ENCODE data around the gene CHD2.
A peak's percentile ranks its signal among the peaks of the same experiment; 100 is the strongest.

The CHD2 gene

DNA sequence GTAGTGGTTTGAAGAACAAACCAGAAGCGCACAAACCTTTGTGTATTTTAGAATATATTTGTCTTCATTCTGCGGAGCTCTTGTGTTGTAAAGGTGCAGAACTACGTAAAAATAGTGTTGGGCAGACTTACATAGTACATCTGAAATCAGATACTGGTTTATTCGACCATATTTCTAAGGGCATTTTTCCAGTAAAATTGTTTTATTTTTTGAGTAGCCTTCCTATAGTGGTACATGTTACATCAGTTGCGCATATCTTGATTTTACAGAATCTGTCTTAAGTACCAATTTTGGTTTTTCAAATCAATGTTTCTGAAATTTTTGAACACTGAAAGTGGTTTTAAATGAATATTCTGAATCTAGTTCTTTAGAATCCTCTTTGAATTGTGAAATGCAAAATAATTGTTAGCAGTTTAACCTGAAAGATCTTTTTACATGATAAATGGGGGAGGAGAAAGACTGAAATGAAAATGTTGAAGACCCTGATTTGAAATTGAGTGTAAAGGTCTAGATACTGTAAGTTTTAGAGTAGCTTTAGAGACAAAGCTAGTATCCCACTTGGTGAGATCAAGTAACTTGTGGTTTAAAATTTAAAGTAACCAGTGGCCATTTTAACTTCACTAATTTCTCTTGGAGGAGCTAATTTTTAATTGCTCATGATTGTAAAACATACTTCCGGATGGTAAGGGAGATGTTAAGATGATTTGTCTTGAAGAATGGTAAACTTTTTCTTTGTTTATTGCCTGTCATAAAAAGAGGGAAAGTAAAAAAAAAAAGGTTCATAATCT, 15.5 kb upstream of the CHD2 start:
- DNase-seq (ENCODE audit: extremely low read depth in 1 of 2, low read depth in 1 of 2), result no peak

GRCh38 chr15:92885224-92886041, 14.7 kb upstream of the CHD2 start:
- DNase-seq (ENCODE audit: extremely low read depth in 1 of 2, low read depth in 1 of 2), result no peak

- no peak for DNase-seq (ENCODE audit: extremely low read depth in 1 of 2, low read depth in 1 of 2)
These were observed 14.0 kb upstream of the CHD2 start for GRCh38 chr15:92886042-92886537.

- DNase-seq (ENCODE audit: extremely low read depth in 1 of 2, low read depth in 1 of 2), result no peak
These were observed 13.3 kb upstream of the CHD2 start for GRCh38 chr15:92886815-92887214.

- no peak for DNase-seq (ENCODE audit: extremely low read depth in 1 of 2, low read depth in 1 of 2)
These were observed 12.3 kb upstream of the CHD2 start for GRCh38 chr15:92887869-92888268.

GRCh38 chr15:92889390-92890107, 10.6 kb upstream of the CHD2 start:
- no peak for DNase-seq (ENCODE audit: extremely low read depth in 1 of 2, low read depth in 1 of 2)

GRCh38 chr15:92891533-92892200, 8.5 kb upstream of the CHD2 start:
- no peak for DNase-seq (ENCODE audit: extremely low read depth in 1 of 2, low read depth in 1 of 2)

GRCh38 chr15:92892201-92892555, 7.9 kb upstream of the CHD2 start:
- no peak for DNase-seq (ENCODE audit: extremely low read depth in 1 of 2, low read depth in 1 of 2)

GRCh38 chr15:92893200-92893599, 6.9 kb upstream of the CHD2 start:
- no peak for DNase-seq (ENCODE audit: extremely low read depth in 1 of 2, low read depth in 1 of 2)

DNA sequence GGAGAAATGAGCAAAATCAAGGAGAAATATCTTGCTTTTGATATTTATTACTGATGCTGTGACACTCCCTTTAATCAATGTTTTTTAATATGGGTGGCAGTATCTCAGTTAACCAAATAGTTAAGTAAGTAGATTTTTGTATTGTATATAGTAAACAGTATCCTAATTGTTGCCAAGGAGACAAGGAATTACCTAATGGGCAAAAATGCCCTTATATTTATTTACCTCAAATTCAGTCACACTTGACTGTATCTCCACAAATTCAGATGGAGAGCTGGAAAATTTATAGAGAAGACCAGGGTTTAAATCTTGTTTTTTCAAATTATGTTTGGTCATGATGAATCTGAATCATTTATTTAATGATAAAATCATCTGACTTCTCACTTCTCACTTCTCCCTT, 3.6 kb upstream of the CHD2 start:
- no peak for DNase-seq (ENCODE audit: extremely low read depth in 1 of 2, low read depth in 1 of 2)

DNA sequence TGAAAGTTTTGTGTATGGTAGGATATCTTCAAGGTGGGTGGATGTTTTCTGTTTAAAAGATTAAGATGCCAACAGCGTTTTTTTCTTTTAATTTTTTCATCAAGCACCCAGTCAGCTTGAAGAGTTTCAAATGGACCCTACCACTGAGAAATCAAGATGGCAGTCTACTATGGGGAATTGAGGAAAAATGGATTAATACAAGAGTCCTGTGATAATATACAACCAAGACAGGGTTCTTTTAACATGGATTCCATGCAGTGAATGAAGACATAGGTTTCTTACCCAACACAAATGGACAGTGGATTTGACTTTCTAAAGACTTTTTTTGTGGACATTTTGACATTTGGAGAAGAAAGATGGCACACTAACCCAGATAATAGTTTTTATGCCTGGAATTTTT, 2.5 kb upstream of the CHD2 start:
- no peak for DNase-seq (ENCODE audit: extremely low read depth in 1 of 2, low read depth in 1 of 2)

GRCh38 chr15:92898988-92899582, 1.0 kb upstream of the CHD2 start:
- no peak for DNase-seq (ENCODE audit: extremely low read depth in 1 of 2, low read depth in 1 of 2)

DNA sequence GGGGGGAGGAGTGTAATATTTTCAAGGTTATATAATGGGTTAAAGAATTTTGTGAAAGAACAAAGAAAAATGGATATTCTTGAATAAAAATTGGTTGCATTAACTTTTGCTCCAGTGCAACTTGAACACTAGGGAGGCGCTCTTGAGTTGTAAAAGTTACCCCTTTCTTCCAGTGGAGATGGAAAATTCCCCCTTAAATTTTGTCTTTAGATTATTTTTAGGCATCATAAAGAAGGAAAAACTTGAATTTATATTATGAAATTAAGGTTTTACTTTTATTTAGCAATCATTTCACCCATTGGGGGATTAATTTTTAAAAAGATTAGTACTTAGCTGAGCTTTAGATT, 550 bp upstream of the CHD2 start:
- no peak for DNase-seq (ENCODE audit: extremely low read depth in 1 of 2, low read depth in 1 of 2)

DNA sequence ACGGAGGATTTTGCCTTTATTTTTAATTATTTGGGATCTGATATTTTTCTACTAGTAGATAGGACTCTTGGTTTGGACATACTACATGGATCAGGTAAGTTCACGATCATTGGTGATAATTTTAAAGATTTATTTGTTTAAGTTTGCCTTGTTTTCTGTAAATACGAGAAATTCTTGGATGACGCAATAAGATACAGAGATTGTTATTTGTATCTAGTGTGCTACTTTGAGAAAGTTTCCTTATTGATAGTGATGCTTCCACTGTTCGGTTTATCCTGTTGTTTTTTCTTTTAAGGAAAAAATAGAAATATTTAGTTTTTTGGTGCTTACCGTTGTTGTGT, 577 bp downstream of the CHD2 start:
- no peak for DNase-seq (ENCODE audit: extremely low read depth in 1 of 2, low read depth in 1 of 2)

DNA sequence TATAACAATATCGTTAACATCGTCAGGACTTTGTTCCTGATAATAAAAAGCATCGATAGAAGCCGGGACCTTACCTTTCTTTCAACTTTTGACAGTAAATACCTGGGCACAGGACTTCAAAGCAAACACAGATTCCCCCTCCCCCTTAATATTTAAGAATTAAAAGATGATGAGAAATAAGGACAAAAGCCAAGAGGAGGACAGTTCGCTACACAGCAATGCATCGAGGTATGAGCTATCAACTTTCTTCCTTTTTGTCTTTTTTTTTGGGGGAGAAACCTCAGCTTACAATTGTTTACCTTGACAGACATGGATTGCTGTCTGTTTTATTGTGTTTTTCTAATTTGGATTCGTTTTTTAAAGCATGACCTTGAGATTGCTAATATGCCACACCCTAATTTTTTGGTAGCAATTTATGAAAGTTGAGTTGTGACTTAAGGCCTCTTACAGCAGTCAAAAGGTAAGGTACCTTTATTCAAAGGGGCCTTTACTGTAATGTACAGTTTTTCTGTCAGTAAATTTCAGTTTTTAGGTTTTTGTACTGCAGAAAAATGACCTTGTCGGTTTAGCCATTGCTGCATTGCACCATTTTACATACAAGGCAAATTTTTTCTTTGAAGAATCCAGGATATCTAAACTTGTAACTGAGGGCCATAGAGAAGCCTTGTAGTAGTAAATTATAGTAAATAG, 1.1 kb downstream of the CHD2 start:
- DNase-seq (ENCODE audit: extremely low read depth in 1 of 2, low read depth in 1 of 2), result no peak

- no peak for DNase-seq (ENCODE audit: extremely low read depth in 1 of 2, low read depth in 1 of 2)
These were observed 1.9 kb downstream of the CHD2 start for GRCh38 chr15:92901995-92902394.

DNA sequence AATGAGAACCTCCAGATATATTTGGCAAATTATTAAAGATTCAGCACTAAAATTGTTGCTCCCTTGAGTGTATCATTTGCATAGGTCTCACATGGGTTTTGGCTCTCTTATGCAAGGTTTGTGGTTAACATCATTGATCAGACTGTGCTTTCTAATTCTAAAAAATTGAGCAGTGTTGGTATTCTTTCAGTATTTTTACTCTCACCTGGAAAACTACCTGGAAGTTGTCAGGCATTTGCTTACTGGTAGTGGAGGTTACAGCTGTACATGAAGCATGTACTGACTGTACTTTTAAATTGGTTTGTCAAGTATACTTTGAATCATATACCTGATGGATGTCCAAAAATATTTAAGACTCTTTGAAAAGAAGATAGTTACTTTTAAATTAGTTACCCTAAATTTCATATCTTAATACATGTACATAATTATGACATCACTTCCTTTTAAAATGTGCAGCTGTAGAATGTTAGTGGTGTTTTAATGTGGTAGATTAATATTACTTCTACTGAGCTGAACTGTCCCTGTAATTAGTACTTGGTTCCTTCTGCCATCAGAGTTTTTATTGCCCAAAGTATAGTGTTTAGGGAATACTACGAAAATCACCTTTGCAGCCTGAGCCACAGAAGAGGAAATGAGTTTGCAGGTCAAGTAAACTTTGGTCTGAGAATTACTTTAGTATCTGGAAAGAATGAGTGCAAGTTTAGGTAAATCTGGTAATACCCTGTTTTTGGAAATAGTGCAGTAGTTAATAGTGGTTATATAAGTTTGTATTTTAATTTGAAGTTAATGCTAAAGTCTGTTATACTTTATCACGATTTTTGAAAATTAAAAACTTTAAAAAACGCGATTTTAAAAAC, 2.8 kb downstream of the CHD2 start:
- no peak for DNase-seq (ENCODE audit: extremely low read depth in 1 of 2, low read depth in 1 of 2)

DNA sequence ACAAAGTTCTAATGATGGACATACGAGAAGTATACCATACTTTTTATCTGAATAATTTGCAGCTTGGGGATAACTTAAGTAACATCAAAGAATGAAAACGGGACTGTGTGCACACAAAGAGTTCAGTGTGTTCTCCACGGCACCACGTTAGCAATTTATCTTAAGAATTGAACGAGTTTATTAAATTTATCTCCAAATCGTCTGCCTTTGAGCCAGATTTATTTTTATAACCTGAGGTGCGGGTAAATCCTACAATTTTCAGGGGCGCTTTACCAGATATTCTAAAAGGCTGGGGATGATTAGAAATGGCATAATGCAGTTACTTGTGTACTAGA, 3.5 kb downstream of the CHD2 start:
- no peak for DNase-seq (ENCODE audit: extremely low read depth in 1 of 2, low read depth in 1 of 2)

- DNase-seq (ENCODE audit: extremely low read depth in 1 of 2, low read depth in 1 of 2), result peak; percentile 92 to 98
These were observed 4.0 kb downstream of the CHD2 start for GRCh38 chr15:92903966-92904721.

Data from activated CD8-positive, alpha-beta memory T cell treated with anti-CD3 and anti-CD28 coated beads for 1 hour (primary cell).